GM12865 (cell line): ENCODE results near the gene MTMR3.

ENCODE experiments used
- DNase-seq: peaks from one replicate; pipeline ENCODE4 v3.0.0; 2010; ENCODE audit warnings: low read depth
- H3K4me3 ChIP-seq: 2 replicates; pipeline ENCODE4 v1.5.1; 2011; ENCODE audit warnings: mild to moderate bottlenecking, low read depth, low read length, control low read depth
- TF ChIP-seq, protein P1 (sequence below): IDR thresholded peaks from 2 replicates; pipeline ENCODE4 v1.5.1; 2011; ENCODE audit warnings: low read length, control low read depth, low read depth, inconsistent platforms; ENCODE audit not compliant: insufficient read depth; ENCODE audit errors: missing control alignments

Gene MTMR3

DNA sequence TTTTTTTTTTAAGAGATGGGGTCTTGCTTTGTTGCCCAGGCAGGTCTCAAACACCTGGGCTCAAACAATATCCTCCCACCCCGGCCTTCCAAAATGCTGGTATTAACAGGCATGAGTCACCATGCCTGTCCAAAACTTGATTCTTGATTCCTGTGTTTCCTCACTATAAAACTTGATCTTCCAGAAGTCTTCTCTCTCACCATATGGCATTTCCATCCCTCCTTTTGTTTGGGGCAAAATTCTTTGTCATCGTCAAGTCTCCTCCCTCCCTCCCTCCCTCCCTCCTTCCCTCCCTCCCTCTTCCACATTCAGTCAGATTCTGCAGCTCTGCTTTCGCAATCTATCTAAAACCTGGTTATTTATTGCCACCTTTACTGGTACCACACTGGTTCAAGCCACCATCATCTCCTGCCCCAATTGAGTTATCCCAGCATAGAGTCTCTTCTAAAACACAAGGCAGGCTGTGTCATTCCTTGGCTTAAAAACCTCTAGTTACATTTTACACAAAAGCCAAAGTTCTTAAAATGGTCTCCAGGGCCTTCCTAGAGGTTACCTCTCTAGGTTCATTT, 132.3 kb downstream of the MTMR3 start:
- TF ChIP-seq, protein P1, sequence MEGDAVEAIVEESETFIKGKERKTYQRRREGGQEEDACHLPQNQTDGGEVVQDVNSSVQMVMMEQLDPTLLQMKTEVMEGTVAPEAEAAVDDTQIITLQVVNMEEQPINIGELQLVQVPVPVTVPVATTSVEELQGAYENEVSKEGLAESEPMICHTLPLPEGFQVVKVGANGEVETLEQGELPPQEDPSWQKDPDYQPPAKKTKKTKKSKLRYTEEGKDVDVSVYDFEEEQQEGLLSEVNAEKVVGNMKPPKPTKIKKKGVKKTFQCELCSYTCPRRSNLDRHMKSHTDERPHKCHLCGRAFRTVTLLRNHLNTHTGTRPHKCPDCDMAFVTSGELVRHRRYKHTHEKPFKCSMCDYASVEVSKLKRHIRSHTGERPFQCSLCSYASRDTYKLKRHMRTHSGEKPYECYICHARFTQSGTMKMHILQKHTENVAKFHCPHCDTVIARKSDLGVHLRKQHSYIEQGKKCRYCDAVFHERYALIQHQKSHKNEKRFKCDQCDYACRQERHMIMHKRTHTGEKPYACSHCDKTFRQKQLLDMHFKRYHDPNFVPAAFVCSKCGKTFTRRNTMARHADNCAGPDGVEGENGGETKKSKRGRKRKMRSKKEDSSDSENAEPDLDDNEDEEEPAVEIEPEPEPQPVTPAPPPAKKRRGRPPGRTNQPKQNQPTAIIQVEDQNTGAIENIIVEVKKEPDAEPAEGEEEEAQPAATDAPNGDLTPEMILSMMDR = no peak
- no peak overlapping the region for H3K4me3 ChIP-seq
- no peak for DNase-seq

DNA sequence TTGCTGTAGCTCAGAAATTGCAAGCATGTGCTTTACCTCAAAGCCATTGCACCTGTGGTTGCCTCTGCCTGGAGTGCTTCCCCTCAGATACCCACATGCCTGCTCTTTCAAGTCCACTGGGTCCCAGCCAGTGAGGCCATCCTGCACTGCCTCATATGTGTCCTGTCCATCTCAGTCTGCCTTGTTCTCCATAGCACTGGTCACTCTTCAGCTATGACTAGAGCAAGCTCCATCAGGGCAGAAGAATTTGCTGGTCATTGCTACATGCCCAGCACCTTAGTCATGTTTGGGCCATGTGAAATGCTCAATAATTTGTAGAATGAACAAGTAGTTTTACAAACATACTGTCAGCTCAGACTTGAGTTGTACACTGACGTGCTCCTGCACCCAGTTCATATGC, 132.9 kb downstream of the MTMR3 start:
- no peak for DNase-seq
- H3K4me3 ChIP-seq = no peak overlapping the region
- TF ChIP-seq, protein P1 = no peak

DNA sequence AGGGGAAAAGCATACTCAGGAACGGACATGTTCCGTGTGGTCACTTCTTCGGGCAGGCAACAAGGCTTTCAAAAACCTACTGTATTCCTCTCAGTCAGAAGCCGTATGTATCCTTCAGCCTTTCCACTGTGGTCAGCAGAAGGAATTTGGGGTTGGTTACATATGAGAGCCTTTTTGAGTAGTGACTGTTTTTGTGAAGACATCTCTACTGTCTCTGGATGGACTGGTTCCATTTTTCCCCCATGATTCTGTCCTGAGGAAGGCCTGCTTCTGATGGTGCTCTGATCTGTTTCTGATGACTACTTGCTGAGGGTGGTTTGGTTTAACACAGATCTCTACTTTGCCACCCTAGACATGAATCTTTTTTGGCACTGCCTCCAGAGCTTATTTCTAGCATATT, 133.6 kb downstream of the MTMR3 start:
- DNase-seq = no peak

DNA sequence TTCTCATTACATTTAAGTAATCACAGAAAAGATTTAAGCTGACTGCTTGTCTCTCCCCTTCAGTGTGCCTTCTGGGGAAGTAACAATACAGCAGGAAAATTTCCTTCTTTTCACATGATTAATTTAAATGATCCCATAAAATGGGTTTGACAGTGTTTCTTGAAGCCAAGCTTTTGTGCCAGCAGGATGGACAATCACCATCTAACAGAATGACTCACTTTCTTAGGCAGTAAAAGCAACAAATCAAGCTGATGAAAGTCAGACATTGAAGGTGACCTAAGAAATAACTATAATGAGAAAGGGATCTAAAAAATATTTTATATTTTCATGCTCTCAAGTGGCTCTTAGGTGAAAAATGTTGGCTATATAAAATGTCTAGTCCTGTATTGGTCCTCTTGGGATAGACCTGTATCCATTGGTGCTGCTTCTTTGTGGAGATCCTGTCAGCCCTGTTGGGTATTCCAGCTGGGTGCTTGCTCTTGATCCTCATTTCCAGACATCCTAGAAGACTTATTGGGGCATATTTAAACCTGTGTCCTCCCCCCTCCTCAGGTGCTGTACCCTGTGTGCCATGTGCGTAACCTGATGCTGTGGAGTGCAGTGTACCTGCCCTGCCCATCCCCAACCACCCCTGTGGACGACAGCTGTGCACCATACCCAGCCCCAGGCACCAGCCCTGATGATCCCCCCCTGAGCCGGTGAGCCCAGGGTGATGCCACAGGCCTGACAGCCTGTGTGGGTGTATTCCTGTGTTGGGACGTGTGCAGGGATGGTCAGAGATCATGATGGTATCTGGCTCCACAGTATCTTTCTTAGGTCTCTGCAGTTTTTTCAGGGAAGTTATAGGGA, 134.6 kb downstream of the MTMR3 start:
- H3K4me3 ChIP-seq = no peak overlapping the region
- DNase-seq = no peak
- TF ChIP-seq, protein P1 = no peak

More for the DNA sequence above, 133.6 kb downstream of the MTMR3 start:
- TF ChIP-seq, protein P1 = no peak
- no peak overlapping the region for H3K4me3 ChIP-seq

DNA sequence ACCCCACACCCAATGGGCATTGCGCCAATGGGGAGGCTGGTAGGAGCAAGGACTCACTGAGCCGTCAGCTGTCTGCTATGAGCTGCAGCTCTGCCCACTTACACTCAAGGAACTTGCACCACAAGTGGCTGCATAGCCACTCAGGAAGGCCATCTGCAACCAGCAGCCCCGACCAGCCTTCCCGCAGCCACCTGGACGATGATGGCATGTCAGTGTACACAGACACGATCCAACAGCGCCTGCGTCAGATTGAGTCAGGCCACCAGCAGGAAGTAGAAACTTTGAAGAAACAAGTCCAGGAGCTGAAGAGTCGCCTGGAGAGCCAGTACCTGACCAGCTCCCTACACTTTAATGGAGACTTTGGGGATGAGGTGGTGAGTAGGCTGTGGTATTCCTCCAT, 137.5 kb downstream of the MTMR3 start:
- DNase-seq = no peak
- TF ChIP-seq, protein P1 = no peak
- H3K4me3 ChIP-seq = no peak overlapping the region

DNA sequence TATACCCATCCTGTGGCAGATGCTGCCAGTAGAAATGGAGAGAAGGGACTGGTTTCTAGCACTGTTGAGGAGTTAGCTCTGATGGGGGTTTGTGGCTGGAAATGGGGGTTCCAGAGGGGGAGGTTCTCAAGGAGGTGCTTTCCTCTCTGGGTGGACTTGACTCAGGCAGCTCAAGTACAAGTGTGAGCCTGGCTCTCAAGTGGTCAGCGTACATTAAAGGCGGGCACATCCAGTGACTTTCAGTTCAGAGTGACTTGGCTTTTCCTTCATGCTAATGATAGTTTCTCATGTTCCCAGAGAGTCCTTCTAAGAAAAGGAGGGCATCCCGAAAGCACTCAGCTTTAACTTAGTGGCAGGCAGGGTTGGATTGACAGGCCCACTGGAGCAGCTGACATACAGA, 138.4 kb downstream of the MTMR3 start:
- H3K4me3 ChIP-seq = no peak overlapping the region
- TF ChIP-seq, protein P1 = no peak
- DNase-seq = no peak
